GM18526 (cell line): ENCODE data around the gene ADA.

Experiments used
- POLR2A ChIP-seq: IDR thresholded peaks from 3 replicates; pipeline ENCODE4 v1.6.1; 2011; ENCODE audit not compliant: insufficient read length; ENCODE audit errors: extremely low read depth

ADA gene

DNA sequence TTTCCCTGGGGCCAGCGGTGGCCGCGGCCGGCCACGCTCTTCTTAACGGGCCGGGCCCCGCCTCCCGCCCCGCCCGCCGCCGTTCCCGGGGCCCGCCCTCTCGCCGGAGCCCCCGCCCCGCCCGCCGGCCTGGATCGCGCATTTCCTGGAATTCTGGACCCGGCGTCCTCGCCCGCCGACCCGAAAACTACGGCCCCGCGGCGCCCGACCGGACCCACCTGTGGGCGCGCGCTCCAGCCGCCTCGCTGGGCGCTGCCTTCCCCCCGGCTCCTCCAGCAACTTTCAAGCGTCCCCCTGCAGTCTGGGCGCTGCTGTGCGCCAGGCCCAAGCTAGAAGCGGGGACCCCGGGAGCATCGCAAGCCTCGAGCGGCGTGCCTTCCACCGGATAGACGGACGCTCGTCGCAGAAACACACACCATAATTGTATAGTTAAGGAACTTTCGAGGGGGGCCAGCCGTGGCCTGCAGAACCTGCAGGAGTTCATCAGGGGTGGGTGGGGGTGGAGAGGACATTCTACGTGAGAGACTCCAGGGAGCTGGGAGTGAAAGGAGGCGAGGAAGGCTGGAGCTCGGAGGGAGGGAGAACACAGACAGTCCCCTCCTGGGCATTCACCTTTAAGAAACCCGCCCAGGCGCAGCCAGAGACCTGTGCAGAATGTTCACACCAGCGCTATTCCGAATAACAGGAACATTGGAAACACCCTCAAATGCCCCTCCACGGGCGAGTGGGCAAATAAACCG is at the start of gene ADA:
Gene ADA (minus strand): TSS at position 16 of the 740 bp plus-strand sequence. CDS start 92 bp downstream, outside the sequence.
- TF ChIP-seq POLR2A: no peak

GRCh38 chr20:44700306-44700705 is 48.8 kb upstream of the ADA start:
- no peak for TF ChIP-seq POLR2A

DNA sequence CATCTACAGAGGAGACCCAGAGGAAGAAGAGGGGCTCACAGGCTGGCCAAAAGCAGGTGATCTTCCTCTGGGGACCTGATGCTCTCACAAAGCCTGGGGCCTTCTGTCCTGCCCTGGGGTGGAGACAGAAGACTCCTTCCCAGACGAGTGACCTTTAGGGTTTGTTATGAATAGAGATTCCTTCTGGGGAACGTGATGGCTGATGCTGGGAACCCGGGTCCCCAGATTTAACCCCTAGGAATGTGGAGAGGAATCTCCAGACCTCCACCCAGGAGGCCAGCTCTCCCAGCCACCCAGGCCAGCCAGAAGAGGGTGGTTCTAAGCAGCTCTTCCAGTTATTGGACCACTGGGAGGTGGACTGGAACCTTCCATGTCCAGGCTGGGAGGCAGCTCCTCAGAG is 46.9 kb upstream of the ADA start:
- no peak for TF ChIP-seq POLR2A

DNA sequence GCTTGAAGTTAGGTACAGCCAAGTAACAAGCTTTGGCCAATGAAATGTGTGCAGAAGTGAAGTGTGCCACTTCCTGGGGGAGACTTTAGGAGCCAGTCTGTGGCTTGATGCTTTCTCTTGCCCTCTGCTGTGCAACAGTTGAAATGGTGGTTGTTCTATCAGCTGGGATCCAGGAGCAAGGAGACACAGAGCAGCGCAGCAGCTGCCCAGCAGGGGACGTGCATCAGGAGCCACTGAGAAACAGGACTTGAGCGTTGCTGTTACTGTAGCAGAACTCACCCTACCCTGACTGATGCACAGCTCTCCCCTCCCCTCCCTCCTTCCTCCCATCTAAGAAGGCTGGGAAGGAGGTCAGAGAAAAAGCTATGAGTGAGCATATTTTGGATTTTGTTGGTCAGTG is 44.8 kb upstream of the ADA start:
- TF ChIP-seq POLR2A: no peak

- TF ChIP-seq POLR2A: no peak
Observed at GRCh38 chr20:44695674-44696300, 44.3 kb upstream of the ADA start.

DNA sequence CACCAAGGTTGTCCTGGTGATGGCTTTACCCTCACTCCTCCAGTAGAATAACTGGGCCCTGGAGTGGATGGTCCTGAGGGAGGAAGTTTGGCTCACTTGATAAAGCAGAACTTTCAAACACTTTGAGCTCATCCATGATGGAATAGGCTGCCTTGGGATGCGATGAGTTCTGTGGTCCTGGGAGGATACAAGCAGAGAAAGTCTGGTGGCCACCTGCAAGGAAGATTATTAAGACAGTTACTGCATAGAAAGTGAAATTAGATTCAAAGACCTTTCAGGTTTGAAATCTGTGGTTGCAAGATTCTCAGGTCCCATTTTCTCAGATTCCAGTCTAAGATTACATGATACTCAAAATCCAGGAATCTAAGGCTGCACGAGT is 43.8 kb upstream of the ADA start:
- no peak for TF ChIP-seq POLR2A

- no peak for TF ChIP-seq POLR2A
Observed at GRCh38 chr20:44694159-44694558, 42.7 kb upstream of the ADA start.

GRCh38 chr20:44693627-44694026 is 42.1 kb upstream of the ADA start:
- no peak for TF ChIP-seq POLR2A

- no peak for TF ChIP-seq POLR2A
Observed at GRCh38 chr20:44692932-44693480, 41.5 kb upstream of the ADA start.

DNA sequence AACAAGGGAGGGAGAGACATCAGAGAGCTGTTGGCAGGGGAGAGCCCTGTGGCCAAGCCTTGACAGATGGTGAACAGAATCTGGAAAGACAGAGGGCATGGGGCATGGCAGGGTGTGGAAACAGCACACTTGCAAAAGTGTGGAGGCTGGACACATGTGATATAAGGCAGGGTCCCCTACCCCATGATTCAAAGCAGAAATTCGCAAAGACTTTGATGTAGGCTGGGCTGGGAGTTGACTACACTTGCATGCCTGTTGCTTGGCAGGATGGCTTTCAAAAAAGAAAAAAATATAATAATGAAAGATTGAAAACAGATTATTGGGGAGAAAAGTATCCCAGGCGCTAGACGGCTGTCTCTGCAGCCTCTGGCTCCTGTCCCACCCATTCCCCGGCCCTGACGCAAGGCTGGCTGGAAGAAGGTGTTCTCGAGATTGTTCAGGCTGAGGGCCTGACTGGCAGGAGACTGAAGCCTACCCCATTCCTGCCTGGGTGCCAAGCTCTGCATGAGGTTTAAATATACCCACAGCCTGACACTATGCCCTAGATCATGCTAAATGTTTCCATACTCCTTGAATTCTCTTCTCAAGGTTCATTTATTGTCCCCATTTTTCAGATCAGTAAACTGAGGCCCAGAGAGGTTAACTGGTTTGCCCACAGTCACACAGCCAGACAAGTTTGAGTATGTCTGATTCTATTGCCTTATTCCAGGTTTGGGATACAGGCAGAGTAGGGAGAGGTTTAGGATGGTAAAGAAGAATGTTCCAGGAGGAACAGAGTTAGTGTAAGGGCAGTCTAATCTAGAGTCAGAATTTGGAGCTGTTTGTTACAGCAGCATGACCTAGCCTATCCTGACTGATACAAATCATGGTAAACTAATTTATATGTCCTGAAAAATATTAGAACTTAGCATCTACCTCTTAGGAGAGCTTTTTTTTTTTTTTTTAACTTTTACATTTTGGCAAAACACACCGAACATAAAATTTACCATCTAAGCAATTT is 40.2 kb upstream of the ADA start:
- no peak for TF ChIP-seq POLR2A

GRCh38 chr20:44690781-44691423 is 39.4 kb upstream of the ADA start:
- no peak for TF ChIP-seq POLR2A

DNA sequence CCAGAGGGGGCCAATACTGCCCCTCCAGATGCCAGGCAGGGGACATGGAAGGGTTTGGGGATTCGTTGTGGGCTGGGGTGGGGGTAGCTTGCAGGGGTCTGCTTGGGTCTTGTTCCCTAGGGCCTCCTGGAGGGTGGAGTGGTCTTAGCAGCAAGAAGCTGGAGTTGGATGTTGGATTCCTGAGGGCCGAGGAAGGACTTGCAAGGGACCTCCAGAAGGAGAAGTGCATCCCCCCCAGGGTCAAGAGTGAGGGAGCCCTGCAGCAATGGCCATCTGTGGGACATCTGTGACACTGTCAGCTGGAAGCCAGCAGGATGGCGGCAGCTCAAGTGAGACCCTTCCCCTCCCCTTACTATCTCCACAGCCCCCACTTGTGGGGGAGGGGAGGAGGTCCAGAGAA is 38.3 kb upstream of the ADA start:
- TF ChIP-seq POLR2A: no peak

- no peak for TF ChIP-seq POLR2A
Observed at GRCh38 chr20:44688053-44688625, 36.6 kb upstream of the ADA start.

DNA sequence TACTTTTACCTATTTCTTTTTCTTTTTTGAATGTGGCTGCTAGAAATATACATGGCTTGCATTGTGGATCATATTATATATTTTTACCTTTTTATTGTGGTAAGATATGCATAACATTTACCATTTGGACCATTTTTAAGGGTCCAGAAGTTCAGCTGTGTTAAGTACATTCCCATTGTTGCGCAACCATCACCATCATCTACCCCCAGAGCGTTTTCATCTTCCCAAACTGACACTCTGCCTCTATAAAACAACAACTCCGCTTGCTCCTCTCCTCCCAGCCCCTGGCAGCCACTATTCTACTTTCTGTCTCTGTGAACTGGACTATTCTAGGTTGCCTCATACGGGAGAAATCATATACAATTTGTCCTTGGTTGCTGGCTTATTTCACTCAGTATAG is 35.4 kb upstream of the ADA start:
- no peak for TF ChIP-seq POLR2A

DNA sequence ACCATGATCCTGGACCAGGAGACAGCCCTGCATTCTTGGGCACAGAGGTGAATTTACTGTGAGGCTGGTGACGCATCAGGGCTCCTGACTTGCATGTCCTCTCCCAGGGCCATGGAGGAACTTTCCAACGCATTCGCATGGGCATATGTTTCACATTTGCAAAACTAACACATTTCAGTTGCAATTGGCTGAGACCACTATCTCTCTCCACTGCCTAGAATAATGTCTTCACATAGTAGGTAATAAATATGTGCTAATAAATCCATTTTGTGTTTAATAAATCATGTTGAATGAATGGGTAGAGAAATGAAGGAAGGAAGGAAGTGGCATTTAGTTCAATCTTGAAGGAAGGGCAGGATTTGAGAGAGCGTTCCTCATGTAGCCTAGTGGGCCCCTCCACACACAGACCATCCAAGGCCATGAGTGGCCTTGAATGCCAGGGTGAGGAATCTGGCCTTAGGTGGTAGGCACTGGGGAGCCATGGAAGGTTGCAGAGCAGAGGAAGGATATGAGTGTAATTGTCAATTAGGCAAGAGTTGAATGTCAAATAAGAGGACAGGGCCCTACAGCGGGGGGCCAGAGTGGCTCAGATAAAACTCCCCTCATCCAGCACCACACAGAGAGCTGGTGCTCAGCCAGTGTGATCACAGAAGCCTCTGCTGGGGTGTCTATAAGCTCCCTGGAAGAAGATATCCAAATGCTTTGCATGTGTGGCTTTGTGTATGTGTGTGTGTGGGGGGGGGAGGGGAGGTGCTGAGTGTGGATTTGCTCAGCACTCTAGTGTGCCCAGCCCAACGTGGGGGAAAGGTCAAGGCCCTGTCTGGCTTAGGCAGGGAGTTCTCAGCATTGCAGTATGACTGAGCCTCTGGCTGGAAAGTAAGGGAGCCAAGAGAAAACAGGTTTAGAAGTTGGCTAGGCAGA is 32.8 kb upstream of the ADA start:
- TF ChIP-seq POLR2A: no peak
